SH-SY5Y (cell line): ENCODE measurements around the gene ROR1.

Experiments
- GATA2 ChIP-seq: IDR thresholded peaks from 2 replicates; pipeline ENCODE4 v1.6.1; 2011; ENCODE audit warnings: mild to moderate bottlenecking, low read depth, low read length
- GATA3 ChIP-seq: IDR thresholded peaks from 2 replicates; pipeline ENCODE4 v1.6.1; 2011; ENCODE audit warnings: low read depth, mild to moderate bottlenecking, low read length, moderate library complexity

DNA sequence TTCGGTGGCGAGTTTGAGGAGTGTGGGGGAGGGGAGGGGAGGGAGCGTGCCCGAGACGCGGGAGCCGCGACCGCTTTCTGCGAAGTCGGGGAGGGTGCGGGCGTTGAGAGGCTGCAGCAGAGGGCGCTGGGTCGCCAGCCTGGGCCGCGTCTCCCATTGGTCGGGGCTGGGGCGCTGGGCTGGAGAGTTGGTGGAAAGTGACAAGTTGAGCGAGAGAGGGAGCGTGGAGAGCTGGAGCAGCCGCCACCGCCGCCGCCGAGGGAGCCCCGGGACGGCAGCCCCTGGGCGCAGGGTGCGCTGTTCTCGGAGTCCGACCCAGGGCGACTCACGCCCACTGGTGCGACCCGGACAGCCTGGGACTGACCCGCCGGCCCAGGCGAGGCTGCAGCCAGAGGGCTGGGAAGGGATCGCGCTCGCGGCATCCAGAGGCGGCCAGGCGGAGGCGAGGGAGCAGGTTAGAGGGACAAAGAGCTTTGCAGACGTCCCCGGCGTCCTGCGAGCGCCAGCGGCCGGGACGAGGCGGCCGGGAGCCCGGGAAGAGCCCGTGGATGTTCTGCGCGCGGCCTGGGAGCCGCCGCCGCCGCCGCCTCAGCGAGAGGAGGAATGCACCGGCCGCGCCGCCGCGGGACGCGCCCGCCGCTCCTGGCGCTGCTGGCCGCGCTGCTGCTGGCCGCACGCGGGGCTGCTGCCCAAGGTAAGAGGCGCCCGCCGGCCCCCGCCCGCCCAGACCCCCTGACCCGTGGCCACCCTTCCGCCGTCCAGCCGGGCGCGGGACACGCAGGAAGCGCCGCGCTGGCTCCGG is at the start of gene ROR1:
- no peak for TF ChIP-seq GATA2
- TF ChIP-seq GATA3 = no peak
